ENCODE data around the gene TSPYL6.
"Not testable (repeated sequence)": the region's sequence is repeated elsewhere in the genome, so short reads cannot be mapped to it uniquely, and the experiment has no call there.

The TSPYL6 gene

DNA sequence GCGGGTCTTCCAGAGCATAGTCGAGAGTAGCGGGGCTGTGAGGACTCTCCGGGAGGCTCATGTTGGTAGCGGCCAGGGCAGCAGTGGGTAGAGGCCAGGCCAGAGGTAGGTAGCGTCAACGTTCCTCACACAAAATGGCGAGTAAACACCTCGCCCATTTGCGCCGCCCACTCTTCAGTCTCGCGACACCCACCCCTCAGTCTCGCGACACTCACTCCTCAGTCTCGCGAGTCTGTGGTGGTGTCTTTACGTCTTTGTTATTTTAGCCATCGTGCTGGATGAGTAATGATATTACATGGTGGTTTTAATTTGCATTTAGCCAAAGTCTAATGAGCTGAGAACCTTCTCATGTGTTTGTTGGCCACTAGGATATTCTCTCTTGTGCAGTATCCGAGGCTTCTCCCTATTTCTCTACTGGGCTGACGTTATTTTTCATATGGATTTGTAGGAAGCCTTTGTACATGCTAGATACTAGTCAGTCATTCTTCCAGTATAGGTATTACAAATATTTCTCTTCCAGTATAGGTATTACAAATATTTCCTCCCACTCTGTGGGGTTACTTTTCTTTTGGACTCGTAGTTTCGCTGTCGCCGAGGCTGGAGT lies at the start of gene TSPYL6:
Gene TSPYL6 (minus strand): TSS at position 139 of the 604 bp plus-strand sequence. CDS start 78 bp downstream, at position 61.
- DNase-seq: no peak

DNA sequence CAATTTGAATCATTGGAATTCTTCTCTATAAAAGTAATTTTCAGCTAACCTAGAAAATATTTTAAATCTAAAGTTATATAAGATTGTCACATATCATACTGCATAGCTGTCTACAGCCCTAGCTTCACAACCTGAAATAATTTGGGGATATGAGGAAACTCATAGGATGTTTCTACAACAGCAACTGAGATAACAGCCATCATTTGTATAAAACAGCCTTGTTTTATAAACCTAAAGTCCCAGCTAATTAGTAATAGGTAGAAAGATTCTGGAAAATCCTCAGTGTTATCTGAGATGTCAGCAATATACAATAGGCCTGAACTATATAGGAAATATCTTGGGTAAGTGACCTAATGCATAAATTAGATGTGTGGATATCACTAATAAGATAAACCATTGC lies 47.6 kb upstream of the TSPYL6 start:
- no peak for DNase-seq

DNA sequence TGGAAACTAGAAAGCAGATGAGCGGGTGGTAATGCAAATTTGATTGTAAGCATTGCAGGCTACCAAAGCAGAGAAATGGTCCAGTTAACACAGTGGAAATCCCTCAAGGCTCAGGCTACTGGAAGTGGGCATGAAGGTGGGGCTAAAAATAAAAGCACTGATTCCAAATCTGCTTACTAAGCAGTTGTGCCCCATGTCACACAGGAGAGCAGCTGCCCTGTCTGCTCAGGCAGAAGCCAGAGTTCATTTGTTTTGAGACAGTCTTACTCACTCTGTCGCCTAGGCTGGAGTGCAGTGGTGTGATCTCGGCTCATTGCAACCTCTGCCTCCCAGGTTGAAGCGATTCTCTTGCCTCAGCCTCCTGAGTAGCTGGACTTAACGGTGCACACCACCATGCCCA lies 42.5 kb upstream of the TSPYL6 start:
- no peak for DNase-seq

DNA sequence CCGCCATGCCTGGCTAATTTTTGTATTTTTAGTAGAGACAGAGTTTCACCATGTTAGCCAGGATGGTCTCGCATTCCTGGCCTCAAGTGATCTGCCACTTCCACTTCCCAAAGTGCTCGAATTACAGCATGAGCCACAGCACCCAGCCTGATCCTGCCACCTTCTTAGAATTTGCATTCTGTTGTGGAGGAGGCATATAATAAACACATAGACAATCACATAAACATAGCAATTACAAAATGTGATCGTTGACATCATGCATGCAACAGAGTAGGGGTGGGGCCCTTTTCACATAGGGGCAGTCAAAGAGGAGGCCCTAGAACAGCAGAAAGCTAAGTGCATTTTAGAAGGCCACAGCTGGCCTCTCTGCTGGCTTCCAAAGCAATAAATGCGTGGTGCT lies 39.9 kb upstream of the TSPYL6 start:
- DNase-seq: no peak

DNA sequence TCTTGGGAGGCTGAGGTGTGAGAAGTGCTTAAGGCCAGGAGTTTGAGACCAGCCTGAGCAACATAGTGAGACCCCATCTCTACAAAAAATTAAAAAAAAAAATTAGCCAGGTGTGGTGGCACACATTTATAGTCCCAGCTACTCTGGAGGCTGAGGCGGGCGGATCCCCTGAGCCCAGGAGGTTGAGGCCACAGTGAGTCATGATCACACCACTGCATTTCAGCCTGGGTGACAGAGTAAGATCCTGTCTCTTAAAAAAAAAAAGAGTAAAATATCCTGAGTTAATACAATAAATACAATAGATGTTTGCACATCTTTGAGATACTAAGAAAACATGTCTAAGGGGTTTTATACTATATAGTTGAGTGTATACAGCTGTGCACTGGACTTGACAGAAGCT lies 38.6 kb upstream of the TSPYL6 start:
- not testable (repeated sequence) for DNase-seq

DNA sequence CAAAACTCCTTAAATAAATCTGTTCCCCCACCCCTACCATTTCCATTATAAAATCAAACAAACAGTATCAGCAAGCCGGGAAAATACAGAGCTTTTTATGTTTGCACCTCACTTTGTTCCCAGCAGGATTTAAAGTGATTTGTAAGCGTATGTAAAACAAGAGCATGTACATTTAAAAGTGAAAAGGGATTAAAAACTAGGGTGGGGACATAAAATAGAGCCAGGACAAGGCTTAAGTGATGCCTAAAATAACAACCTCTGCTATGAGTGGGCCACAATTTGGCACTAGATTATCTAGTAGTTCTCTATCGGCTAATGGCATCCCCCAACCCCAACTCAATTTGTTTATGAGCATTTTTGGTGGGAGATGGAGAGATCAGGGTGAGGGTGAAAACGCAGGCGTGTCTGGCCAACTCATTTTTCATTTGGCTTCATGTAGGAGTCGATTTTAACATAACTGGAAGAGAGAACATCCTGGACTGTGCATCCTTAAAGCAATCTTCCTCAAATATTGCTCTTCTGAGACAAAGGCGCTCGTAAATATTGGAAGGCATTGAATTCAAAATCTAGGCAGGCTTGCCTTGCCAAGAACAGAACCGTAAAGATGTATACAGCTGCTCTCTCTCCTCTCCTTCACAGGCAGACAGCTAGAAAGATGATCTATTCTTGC lies 34.5 kb upstream of the TSPYL6 start:
- no peak for DNase-seq

DNA sequence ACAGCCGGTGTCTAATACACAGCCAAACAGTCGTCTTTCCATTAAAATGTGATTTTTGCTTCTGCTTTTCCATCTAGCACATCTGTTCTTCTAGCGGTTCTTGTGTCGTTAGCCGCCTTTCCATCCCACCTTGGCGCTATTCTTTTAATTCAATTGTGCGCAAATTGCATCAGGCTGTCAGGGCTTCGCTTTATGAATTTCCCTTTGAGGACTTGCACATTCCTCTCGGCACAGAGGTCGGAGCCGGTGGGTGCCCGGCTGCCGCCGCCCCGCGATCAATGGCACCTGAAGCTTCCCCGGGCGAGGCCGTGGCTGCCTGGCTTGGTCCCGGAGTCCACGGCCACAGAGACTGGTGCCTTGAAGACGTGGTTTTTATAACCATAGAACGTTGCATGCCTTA lies 33.9 kb upstream of the TSPYL6 start:
- no peak for DNase-seq

DNA sequence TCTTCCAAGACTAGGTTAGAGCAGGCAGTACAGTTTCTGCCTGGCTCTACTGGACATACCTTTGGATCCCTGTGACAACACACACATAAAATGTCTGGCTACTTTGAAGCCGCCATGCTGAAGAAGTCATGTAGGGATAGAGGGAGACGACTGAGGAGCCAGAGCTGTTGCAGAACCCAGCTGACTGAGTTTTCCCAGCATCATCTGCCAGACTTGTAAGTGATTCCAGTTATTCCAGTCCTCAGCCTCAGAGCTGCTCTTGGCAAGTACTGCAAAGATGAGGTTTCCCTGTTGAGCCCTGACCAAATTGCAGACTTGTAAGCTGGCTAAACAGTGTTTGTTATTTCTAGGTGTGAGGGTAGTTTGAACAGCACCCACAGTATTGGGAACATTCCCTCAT lies 31.5 kb upstream of the TSPYL6 start:
- DNase-seq: no peak

DNA sequence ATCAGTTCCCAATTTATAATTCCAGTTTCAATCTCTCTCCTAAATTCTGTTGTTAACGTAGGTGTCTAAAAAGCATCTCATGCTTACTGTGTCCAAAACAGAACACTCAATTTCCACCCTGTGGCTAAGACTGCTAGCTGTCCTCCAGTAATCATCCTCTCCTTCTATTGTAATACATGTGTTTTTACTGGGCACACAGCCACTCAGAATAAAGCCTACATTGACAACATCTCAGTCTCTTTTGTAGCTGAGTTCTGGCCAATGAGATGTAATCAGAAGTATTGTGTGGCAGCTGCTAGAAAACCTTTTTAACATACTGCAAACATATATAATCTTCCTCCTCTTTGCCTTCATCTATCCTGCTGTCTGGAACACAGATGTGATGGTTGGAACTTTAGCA lies 29.4 kb upstream of the TSPYL6 start:
- DNase-seq: no peak

DNA sequence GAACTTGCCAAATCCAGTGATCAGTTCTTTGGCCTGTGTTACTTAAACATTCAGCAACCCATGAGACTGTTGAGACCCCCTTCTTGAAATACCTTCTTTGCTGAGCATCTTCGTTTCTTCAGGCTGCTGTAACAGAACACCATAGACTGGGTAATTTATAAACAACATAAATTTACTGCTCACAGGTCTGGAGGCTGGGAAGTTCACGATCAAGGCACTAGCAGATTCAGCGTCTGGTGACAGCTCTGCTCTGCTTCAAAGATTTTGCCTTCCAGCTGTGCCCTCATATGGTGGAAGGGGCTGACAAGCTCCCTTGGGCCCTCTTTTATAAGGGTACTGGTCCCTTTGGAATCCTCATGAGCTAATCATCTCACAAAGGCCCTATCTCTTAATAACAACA lies 28.8 kb upstream of the TSPYL6 start:
- no peak for DNase-seq

DNA sequence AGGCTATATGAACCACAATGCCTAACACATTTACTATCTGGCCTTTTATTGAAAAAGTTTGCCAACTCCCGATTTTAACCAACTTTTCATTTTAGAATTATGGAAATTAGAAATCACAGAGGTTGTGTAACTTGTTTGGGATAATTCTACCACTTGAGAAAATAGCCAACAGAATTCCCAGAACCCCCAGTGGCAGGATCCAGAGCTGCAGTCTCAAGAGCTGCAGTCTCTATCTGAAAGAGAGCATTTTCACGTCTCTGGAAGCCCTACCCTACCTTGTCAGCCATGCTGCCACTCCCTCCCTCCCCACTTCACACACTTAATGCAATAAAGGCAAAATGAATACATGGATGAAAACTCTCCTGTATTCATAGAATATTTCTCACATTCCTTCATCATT lies 23.4 kb upstream of the TSPYL6 start:
- DNase-seq: no peak

DNA sequence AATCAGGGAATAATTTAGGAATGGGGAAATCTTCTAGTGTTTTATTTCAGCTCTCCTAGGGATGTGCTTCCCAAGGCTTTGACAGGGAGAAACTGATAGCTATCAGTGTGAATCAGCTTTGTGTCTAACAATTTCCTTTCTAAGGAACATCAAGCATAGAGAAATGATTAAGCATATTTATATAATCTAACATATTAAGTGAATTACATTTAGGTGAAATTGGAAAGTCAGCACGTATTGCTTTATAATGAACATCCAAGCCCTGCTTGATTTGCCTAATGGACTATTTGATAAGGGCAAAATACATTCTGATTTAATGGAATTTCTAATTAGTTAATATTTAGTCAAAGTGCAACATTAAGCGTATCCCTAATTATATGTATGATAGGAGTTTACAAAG lies 19.5 kb upstream of the TSPYL6 start:
- no peak for DNase-seq

DNA sequence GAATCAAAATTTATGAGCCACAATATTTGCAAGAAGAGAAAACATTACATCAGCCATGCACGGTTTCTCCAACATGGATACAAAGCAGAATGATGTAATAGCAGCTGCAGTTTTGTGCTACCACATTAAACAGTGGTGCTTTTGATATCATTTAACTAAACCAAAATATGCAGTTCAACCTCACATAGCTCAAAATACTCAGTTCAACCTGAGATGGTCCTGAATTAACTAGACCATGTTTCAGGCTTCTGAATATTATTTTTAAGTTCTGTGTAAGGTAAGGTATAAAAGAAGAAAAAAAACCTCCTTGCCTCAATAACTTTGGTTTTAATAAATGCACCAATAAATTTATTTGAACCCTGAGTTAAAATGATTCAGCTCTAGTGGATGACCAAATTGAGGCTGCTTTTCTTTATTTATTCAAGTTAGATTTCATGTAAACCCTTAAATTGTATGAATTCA lies 18.8 kb upstream of the TSPYL6 start:
- no peak for DNase-seq

DNA sequence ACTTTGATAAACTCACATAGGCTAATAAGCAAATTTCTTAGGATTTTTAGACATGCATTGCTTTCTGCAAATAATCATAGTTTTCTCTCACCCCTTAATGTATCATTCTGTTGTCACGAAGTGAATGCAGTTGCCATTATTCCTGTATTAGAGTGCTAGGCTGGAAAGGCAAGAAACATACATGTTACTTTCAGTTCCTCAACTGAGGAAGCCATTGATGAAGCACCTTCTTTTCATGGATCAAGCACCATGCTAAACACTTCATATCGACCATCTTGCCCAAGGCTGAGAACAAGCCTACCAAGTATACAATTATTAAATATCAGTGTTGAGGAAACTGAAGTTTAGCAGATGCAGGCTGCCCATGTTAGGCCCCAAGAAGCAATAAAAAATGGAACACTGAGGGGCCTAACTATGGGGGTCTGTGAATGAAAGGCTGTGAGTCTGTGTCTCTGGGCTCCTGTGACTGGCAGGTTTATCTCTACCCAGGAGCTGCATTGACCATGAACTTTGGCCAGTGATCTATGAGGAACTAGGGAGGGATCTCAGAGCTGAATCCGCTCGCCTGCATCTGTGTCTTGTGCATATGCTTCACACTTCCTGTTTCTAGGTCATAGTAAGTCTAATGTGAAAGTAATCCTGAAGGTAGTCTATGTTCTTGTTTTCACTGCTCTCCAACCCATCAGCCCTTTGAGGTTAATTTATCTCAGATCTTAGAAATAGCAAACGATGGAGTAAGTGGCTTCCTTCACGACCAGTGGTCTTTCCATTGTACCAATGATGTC lies 16.0 kb upstream of the TSPYL6 start:
- DNase-seq: no peak

DNA sequence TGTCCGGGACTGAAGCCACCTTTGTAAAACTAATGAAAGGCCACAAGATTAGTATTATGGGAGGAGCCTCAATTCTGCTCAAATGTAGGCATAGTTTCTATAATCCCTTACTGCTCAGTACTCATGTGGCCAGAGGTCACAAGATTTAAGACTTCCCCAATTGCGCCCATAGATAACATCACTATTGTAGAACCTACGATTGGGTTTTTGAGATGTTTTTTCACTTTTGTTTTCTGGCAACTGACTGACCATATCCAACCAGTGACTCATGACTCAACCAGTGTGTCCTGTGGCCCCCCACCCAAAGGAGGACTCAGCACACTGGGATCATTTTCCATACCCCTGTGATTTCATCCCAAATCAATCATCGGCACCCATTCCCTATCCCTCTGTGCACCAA lies 15.2 kb upstream of the TSPYL6 start:
- no peak for DNase-seq

DNA sequence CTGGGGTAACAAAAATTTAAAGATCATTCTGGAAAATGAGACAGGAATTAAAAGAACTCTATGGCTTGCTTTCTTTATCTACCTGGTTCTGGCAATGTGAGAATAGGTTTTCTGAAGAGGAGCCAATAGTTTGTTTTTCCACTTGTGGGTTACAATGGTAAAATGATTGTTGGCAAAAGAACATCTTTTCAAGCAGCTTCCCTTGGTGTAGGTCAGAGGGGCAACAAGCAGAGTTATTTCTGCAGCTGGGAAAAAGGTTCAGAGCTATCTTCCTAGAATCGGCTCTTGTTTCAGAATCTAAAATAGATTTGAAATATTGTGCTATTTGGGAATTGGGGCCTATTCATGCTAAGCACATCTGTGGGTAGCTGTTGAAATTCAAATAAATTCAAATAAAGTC lies 11.5 kb upstream of the TSPYL6 start:
- DNase-seq: no peak

DNA sequence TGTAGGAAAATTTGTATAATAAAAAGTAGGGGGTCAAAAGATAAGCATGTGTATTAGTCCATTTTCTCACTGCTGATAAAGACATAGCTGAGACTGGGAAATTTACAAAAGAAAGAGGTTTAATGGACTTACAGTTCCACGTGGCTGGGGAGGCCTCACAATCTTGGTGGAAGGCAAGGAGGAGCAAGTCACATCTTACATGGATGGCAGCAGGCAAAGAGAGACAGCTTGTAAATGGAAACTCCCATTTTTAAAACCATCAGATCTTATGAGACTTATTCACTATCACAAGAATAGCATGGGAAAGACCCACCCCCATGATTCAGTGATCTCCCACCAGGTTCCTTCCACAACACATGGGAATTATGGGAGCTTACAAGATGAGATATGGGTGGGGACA lies 9.1 kb upstream of the TSPYL6 start:
- not testable (repeated sequence) for DNase-seq

DNA sequence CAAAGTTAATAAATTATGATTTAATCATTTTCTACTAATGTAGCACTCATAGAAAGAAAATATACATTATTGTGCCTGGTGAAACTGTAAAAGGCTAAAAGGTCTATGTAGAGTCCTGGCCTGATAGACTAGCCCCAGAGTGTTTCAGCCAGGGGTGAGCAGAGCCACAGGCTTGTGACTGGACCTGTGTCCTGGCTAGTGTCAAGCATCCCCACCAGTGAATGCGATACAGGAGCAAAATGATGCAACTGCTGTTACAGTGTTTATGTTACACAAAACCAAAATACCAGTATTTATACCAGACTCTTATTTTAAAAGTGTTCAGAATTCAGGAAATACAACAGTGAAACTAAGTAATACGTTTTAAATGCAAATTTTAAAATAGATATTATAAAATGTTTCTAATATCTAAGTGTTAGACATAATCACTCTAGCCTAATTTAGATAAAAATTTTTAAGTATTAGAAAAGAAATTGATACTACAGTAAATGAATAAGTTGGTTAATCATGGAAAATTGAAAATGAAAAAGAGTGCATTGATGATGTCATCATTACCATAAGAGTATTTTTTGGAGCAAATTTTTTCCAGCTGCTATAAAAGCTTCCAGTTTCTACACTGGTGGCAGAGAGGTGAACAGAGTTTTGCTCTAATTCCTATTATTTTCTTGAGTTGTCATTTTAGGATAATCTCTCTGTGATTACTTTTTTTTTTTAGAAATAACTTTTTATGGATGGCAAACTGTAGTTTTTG lies 6.2 kb upstream of the TSPYL6 start:
- no peak for DNase-seq

DNA sequence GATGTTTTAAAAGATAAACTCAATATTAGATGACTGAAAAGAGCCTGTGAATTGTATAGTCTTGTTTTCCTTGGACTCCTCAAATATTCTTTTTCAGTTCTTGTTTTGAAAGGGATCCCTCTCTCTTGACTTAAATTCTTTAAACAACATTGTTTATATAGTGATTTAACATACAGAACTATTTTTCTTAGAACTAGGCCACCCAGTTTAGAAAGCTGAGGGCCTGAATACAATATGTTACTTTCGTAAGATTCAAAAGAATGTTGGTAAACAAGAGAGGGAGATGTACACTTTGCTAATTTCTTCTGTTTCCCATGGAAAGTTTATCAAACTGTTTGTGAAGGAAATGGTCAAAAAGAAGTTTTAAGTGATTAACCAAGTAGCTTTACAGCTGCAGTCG lies 5.5 kb upstream of the TSPYL6 start:
- DNase-seq: no peak

DNA sequence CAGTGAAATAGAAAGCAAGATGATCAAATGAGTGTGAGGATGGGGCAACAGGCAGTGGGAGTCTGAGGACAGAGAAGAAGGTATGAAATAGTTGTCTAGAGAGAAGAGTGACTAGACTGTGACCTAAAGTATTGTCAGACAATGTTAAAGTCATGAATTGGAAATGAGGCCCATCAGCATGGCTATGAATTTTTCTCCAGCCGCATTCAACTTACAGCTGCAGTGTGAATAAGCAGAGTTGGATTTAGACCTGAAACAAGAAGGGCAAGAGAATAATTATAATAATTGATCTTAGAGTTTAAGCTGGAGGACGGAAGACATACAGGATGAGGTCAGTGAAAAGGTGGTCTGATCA lies 4.2 kb upstream of the TSPYL6 start:
- no peak for DNase-seq

DNA sequence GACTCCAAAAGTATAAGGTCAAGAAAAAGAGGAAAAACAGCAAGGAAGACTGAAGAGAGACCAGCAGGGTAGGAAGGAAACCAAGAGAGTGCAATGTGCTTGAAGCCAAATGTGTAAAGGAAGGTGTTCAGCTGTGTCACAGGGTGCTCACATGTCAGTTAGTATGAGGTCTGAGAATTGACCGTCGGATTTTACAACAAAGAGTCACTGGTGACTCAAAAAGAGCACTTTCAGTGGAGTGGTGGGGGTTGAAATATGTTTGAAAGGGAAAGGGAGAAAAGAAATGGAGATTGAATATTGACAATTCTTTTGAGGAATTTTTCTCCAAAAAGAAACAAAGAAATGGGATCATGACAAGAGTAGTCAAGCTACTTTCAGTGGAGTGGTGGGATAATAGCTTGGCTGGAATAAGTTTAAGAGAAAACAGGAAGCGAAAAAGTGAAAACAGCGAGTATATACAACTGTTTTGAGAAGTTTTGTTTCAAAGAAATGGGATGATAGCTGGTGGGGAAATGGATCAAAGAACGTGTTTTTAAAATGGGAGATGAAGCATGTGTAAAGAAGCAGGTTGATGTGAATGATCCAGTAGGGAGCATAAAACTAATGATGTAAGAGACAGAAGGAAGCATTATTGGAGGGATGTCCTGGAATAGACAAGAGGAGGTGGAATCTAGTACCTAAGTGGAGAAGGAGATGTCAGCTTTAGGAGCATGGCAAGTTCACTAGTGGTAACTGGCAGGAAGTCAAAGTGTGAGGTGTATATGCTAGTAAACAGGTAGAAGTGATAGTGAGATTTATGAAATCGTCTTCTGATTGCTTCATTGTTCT lies 3.6 kb upstream of the TSPYL6 start:
- DNase-seq: no peak

DNA sequence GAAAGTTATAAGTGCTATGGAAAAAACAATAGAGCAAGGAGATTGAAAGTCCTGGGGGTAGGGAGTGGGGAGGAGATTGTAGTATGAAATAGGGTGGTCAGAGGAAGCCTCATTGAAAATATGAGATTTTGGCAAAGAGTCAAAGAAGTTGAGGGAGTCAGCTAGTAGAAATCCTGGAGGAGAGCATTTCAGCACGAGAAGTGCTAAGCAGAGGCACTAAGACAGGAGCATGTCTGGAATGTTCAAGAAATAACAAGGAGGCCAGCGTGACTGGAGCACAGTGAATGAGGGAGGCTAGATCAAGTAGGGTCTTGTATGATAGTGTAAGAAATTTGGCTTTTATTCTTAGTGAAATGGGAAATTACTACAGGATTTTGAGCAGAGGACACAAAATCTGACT lies 2.1 kb upstream of the TSPYL6 start:
- DNase-seq: no peak

Measured in activated CD4-positive, alpha-beta T cell treated with anti-CD3 and anti-CD28 coated beads, Interleukin-2, amount 50 U/mL, for 1 hour (primary cell).